ENCODE results near the gene PELO.

PELO gene

DNA sequence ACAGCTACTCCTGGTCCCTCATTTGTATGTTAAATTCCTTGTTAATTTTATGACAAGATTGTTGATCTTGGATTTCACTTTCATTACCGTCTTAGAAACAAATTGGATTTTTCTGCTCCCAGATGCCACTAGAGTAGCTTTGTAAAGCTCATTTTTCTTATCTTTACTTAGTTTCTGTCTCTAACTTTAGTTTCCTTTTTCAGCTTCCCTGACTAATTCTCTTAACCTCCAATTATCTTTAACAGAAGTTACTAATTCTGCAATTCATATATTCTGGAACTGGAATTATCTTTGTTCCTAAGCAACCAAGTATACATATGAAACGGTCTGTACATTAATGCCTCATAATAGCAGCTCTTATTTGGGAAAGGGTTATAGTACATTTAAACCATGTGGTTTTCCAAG is 16.7 kb downstream of the PELO start:
- peaks cover 14% of the 10 kb centered on the region for H3K4me1 ChIP-seq (ENCODE audit: control insufficient read depth, low read depth, low read length)
- no peak overlapping the region for H3K9ac ChIP-seq (ENCODE audit: low read length)
- H3K36me3 ChIP-seq (ENCODE audit: control insufficient read depth, low read depth, low read length): no peaks in the 10 kb centered on the region
- H3K4me3 ChIP-seq (ENCODE audit: low read length): no peak overlapping the region
- no peaks in the 10 kb centered on the region for H3K9me3 ChIP-seq (ENCODE audit: control insufficient read depth, low read depth, low read length)
- H3K27ac ChIP-seq (ENCODE audit: low read length): no peak overlapping the region
- no peaks in the 10 kb centered on the region for H3K27me3 ChIP-seq (ENCODE audit: control insufficient read depth, insufficient read depth, low read length)

DNA sequence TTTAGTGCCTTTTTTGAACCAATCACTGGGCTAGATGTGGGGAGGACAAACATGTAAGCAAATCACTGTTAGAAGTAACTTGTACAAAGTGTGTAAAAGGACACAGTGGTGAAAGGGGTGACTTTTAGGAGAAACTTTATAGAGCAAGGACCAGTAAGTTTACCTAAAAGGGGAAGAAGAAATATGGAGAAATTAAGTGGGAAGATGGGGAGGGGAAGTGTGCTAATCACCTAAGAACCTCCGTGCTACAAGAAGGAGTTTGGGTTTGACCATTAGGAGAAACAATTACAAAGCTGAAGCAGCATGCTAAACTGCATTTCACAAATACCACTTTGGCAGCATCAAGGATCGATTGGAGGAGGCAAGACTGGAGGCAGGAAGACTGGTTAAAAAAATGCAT is 17.3 kb downstream of the PELO start:
- H3K36me3 ChIP-seq (ENCODE audit: control insufficient read depth, low read depth, low read length): no peaks in the 10 kb centered on the region

DNA sequence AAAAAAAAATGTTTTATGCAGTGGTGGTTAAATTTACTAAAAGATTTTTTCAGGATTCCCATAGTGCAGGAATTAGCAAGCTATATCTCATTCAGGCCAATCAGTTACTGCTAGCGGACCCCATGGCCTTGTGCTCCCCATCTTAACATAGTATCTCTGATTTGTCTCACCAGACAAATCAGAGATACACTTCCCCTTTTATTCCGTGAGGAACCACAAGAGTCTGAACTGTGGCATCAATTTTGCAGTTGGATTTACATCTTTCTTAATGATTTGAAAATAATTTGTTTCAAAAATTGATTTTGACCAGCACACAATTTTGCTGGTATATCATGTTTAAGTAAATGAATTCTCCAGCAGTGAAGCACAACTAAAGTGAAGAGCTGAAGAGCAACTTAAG is 17.9 kb downstream of the PELO start:
- Histone ChIP-seq H3K9ac (ENCODE audit: low read length) (no peak overlapping the region), H3K9me3 (ENCODE audit: control insufficient read depth, low read depth, low read length) (no peaks in the 10 kb centered on the region), H3K4me3 (ENCODE audit: low read length) (no peak overlapping the region), H3K36me3 (ENCODE audit: control insufficient read depth, low read depth, low read length) (no peaks in the 10 kb centered on the region), H3K27ac (ENCODE audit: low read length) (no peak overlapping the region), H3K4me1 (ENCODE audit: control insufficient read depth, low read depth, low read length) (peaks cover 14% of the 10 kb centered on the region), H3K27me3 (ENCODE audit: control insufficient read depth, insufficient read depth, low read length) (no peaks in the 10 kb centered on the region)

More for the DNA sequence above, 17.3 kb downstream of the PELO start:
- H3K4me1 ChIP-seq (ENCODE audit: control insufficient read depth, low read depth, low read length): peaks cover 14% of the 10 kb centered on the region
- no peaks in the 10 kb centered on the region for H3K9me3 ChIP-seq (ENCODE audit: control insufficient read depth, low read depth, low read length)
- H3K27ac ChIP-seq (ENCODE audit: low read length): no peak overlapping the region
- H3K4me3 ChIP-seq (ENCODE audit: low read length): no peak overlapping the region
- no peak overlapping the region for H3K9ac ChIP-seq (ENCODE audit: low read length)
- no peaks in the 10 kb centered on the region for H3K27me3 ChIP-seq (ENCODE audit: control insufficient read depth, insufficient read depth, low read length)

DNA sequence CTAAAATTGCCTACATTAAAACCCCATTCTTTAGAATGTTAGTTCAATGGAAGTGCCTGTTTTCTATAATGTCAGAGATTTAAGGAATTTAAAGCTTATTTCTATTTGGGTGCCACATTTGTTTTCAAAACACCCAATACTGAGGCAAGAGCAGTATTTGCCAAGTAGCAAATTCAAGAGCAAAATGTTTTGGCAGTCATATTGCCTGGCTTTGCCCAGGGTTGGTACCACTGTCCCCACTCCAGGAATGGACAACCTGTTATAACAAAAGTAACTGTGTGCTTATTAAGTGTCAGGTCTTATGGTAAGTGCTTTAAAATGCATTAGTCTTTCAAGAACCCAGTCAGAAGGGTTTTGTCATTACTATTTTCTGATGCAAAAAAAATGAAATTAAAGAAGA is 19.3 kb downstream of the PELO start:
- Histone ChIP-seq H3K9ac (ENCODE audit: low read length) (no peak overlapping the region), H3K4me3 (ENCODE audit: low read length) (no peak overlapping the region), H3K4me1 (ENCODE audit: control insufficient read depth, low read depth, low read length) (peaks cover 7% of the 10 kb centered on the region), H3K27ac (ENCODE audit: low read length) (no peak overlapping the region), H3K27me3 (ENCODE audit: control insufficient read depth, insufficient read depth, low read length) (no peaks in the 10 kb centered on the region), H3K36me3 (ENCODE audit: control insufficient read depth, low read depth, low read length) (no peaks in the 10 kb centered on the region), H3K9me3 (ENCODE audit: control insufficient read depth, low read depth, low read length) (no peaks in the 10 kb centered on the region)

DNA sequence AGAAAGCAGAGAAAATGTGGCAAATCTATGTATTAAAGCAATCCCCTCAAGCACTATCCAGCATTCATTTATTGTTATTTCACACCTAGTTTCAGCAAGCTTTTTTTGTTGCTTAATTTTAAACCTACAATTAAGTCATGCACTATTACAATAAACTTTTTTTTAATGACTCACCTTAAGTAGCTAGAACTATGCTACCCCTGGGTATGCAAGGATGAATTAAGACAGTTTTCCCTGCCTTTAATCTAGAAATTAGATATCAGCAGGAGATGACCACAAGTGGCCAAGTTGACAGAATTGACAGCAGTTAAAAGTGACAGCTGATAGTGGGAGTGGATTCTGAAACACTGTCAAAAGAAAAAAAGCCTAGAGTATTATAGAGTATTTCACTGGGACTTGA is 20.0 kb downstream of the PELO start:
- Histone ChIP-seq H3K4me1 (ENCODE audit: control insufficient read depth, low read depth, low read length) (peaks cover 2% of the 10 kb centered on the region), H3K9ac (ENCODE audit: low read length) (no peak overlapping the region), H3K36me3 (ENCODE audit: control insufficient read depth, low read depth, low read length) (no peaks in the 10 kb centered on the region), H3K27ac (ENCODE audit: low read length) (no peak overlapping the region), H3K9me3 (ENCODE audit: control insufficient read depth, low read depth, low read length) (no peaks in the 10 kb centered on the region), H3K27me3 (ENCODE audit: control insufficient read depth, insufficient read depth, low read length) (no peaks in the 10 kb centered on the region), H3K4me3 (ENCODE audit: low read length) (no peak overlapping the region)

DNA sequence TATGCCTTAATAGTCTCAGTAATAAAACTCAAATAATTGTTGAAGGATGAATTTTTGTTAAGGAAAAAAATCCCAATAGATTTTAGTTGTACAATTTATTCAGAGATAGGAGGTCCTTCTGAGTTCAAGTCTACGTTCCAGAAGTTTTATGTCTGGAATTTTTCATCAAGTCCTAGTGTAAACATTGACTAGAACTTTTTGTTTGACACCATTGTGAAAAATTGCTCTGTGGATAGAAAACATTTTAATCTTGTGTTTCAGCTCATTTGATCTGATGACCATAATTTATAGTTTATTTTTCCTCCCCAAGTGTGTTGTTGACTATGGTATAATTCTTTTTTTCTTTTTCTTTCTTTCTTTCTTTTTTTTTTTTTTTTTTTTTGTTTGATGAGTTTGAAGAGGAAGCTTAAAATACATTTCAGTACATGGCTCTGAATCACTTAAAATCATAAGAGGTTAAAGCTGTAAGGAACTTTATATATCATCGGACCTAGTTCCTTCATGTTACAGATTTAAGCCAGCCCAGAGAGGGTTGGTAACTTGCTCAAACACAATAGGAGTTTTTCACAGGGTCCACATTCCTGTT is 20.7 kb downstream of the PELO start:
- Histone ChIP-seq H3K4me1 (ENCODE audit: control insufficient read depth, low read depth, low read length) (no peaks in the 10 kb centered on the region), H3K9ac (ENCODE audit: low read length) (no peak overlapping the region), H3K27ac (ENCODE audit: low read length) (no peak overlapping the region), H3K4me3 (ENCODE audit: low read length) (no peak overlapping the region), H3K36me3 (ENCODE audit: control insufficient read depth, low read depth, low read length) (no peaks in the 10 kb centered on the region), H3K27me3 (ENCODE audit: control insufficient read depth, insufficient read depth, low read length) (no peaks in the 10 kb centered on the region), H3K9me3 (ENCODE audit: control insufficient read depth, low read depth, low read length) (no peaks in the 10 kb centered on the region)

DNA sequence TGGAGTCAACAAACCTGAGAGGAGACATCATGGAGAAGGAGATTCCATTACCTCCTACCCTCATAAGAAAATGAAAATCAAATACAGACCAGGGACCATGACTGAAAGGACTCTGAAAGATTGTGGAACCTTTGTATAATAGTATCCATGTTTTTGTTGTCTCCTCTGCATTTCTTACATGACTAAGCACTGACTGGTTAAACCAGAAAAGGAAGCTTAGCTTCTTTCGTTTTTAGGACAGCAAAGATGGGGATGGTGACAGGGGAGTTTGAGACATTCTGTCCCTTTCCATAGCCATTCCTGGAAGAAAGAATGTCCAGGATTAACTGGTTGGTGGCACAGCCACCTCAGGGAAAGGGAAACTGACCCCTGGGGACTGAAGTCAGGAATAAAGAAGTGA is 22.2 kb downstream of the PELO start:
- H3K4me1 ChIP-seq (ENCODE audit: control insufficient read depth, low read depth, low read length): no peaks in the 10 kb centered on the region
- H3K27ac ChIP-seq (ENCODE audit: low read length): no peak overlapping the region
- no peak overlapping the region for H3K9ac ChIP-seq (ENCODE audit: low read length)
- H3K36me3 ChIP-seq (ENCODE audit: control insufficient read depth, low read depth, low read length): no peaks in the 10 kb centered on the region
- no peak overlapping the region for H3K4me3 ChIP-seq (ENCODE audit: low read length)
- H3K27me3 ChIP-seq (ENCODE audit: control insufficient read depth, insufficient read depth, low read length): no peaks in the 10 kb centered on the region
- H3K9me3 ChIP-seq (ENCODE audit: control insufficient read depth, low read depth, low read length): no peaks in the 10 kb centered on the region

DNA sequence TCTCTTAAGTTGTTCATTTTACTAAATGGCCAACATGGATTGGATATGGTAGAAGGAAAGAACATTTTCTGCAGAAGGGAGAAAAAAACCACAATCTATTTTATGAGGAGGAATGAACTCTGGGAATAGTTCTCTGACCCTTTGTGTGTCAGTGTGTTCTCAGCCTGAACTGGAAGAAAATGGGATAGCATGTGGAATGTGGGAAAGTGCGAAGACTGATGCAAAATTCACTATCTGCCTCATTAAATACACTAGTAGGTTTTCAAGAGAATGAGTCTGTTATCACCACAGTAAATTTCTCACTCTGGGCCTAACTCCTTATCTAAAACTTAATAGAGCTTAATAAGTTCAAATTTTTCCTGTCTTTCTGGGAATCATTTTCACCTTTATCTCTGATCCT is 22.7 kb downstream of the PELO start:
- Histone ChIP-seq H3K9ac (ENCODE audit: low read length) (no peak overlapping the region), H3K9me3 (ENCODE audit: control insufficient read depth, low read depth, low read length) (no peaks in the 10 kb centered on the region)

DNA sequence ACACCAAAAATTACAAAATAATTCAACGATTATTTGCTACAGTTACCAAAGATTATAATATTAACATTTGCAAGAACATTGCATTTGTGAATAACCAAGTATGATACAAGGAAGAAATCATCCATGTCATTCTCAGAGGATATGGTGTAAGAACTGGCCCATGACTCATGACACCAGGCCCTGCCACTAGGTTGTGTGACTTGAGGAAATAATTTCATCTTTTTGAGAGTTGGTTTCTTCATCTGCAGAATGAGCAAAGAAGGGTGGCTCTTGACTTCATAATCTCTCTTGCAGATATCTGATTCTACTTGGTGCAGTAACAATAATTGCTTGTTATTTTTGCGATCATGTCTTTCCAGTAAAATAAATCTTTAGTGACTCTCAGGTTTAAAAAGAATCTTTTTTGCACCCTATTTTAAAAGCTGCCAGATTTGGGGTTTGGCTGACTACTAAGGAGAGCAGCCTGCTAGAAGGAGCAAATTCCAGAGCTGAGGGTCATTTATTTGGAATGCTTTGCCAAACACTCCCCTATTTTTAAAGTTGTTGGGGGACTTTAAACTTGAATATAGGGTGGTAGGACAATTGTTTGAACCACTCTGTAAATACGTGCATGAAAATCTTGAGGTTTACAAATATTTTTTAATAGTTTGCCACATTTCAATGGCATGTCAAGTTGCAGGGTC is 23.5 kb downstream of the PELO start:
- no peak overlapping the region for H3K9ac ChIP-seq (ENCODE audit: low read length)
- no peaks in the 10 kb centered on the region for H3K9me3 ChIP-seq (ENCODE audit: control insufficient read depth, low read depth, low read length)
- H3K4me1 ChIP-seq (ENCODE audit: control insufficient read depth, low read depth, low read length): no peaks in the 10 kb centered on the region
- H3K36me3 ChIP-seq (ENCODE audit: control insufficient read depth, low read depth, low read length): no peaks in the 10 kb centered on the region
- no peak overlapping the region for H3K27ac ChIP-seq (ENCODE audit: low read length)
- H3K27me3 ChIP-seq (ENCODE audit: control insufficient read depth, insufficient read depth, low read length): no peaks in the 10 kb centered on the region
- H3K4me3 ChIP-seq (ENCODE audit: low read length): no peak overlapping the region

More for the DNA sequence above, 22.7 kb downstream of the PELO start:
- Histone ChIP-seq H3K27ac (ENCODE audit: low read length) (no peak overlapping the region), H3K4me1 (ENCODE audit: control insufficient read depth, low read depth, low read length) (no peaks in the 10 kb centered on the region), H3K4me3 (ENCODE audit: low read length) (no peak overlapping the region), H3K27me3 (ENCODE audit: control insufficient read depth, insufficient read depth, low read length) (no peaks in the 10 kb centered on the region), H3K36me3 (ENCODE audit: control insufficient read depth, low read depth, low read length) (no peaks in the 10 kb centered on the region)

DNA sequence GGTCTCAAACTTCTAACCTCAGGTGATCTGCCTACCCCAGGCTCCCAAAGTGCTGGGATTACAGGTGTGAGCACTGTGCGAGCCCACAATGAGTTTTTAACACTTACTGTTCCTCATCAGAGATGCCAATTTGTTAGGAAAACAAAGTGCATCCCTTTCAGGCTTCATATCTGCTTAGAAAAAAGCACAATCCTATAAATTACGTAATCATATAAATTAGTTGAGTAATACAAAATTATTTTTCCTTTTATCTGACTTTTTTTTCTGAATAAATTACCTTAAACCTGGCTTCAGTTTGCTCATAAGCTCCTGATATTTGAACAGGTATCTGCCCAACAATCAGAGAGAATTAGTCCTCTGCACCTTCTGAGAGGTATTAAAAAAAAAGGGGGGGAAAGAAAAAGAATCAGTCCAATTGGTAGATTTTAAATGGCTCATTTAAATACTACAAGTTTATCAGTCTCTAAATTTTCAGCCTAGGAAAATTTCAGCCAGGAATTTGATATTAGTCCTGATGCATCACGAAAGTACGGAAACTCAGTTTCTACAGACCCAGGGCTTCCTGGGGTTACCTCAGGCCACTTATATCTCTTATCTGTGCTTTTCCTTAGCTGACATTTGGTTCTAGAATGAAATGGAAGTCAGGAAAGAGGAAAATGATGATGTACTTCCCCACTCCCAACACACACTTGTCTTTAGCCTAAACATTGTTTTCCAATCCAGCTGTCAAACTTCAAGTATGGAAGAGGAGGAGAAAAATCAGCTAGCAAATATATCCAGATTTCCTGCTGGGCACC is 26.8 kb downstream of the PELO start:
- Histone ChIP-seq H3K27ac (ENCODE audit: low read length) (no peak overlapping the region), H3K36me3 (ENCODE audit: control insufficient read depth, low read depth, low read length) (no peaks in the 10 kb centered on the region), H3K27me3 (ENCODE audit: control insufficient read depth, insufficient read depth, low read length) (no peaks in the 10 kb centered on the region), H3K4me1 (ENCODE audit: control insufficient read depth, low read depth, low read length) (peaks cover 7% of the 10 kb centered on the region), H3K9ac (ENCODE audit: low read length) (no peak overlapping the region), H3K4me3 (ENCODE audit: low read length) (no peak overlapping the region), H3K9me3 (ENCODE audit: control insufficient read depth, low read depth, low read length) (no peaks in the 10 kb centered on the region)

DNA sequence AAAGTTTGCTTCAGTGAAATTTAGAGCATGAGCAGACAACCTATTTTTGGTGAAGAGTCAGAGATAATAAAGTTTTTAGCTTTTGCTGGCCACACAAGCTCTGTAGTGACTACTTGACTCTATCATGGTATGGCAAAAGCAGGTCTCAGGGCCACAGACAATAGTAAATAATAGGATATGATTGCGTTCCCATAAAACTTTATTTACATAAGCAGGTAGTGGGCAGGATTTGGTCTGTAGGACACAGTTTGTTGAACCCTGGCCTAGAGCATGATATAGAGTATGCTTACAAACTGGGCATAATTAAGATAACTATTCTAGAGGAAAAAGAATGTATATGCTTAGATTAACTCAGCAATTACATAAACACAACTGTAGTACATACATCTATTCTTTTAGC is 30.1 kb downstream of the PELO start:
- H3K36me3 ChIP-seq (ENCODE audit: control insufficient read depth, low read depth, low read length): no peaks in the 10 kb centered on the region
- H3K4me3 ChIP-seq (ENCODE audit: low read length): no peak overlapping the region
- H3K9me3 ChIP-seq (ENCODE audit: control insufficient read depth, low read depth, low read length): no peaks in the 10 kb centered on the region
- H3K27me3 ChIP-seq (ENCODE audit: control insufficient read depth, insufficient read depth, low read length): no peaks in the 10 kb centered on the region
- H3K9ac ChIP-seq (ENCODE audit: low read length): no peak overlapping the region
- peaks cover 7% of the 10 kb centered on the region for H3K4me1 ChIP-seq (ENCODE audit: control insufficient read depth, low read depth, low read length)
- no peak overlapping the region for H3K27ac ChIP-seq (ENCODE audit: low read length)
